Mesendoderm (in vitro differentiated cells): ENCODE data around the gene ABCC3.
"Not testable (repeated sequence)": the region's sequence is repeated elsewhere in the genome, so short reads cannot be mapped to it uniquely, and the experiment has no call there.

Experiments used
- DNase-seq: peaks from one replicate; pipeline ENCODE4 v3.0.0; 2013
- H2AK5ac ChIP-seq: 2 replicates; pipeline ENCODE4 v1.6.1; 2013; ENCODE audit warnings: low read length, inconsistent platforms
- H2BK120ac ChIP-seq: 2 replicates; pipeline ENCODE4 v1.6.1; 2013; ENCODE audit warnings: low read depth, mild to moderate bottlenecking, low read length, moderate library complexity, mixed read lengths
- H2BK15ac ChIP-seq: replicated peaks from 2 replicates; pipeline ENCODE4 v1.6.1; 2013; ENCODE audit warnings: low read depth, mild to moderate bottlenecking, moderate library complexity
- H2BK5ac ChIP-seq: 2 replicates; pipeline ENCODE4 v1.6.1; 2013; ENCODE audit warnings: low read length, inconsistent platforms
- H3K18ac ChIP-seq: 2 replicates; pipeline ENCODE4 v1.6.1; 2013; ENCODE audit warnings: mild to moderate bottlenecking, low read length, mixed read lengths
- H3K23ac ChIP-seq: one replicate; pipeline ENCODE4 v1.6.1; 2013; ENCODE audit warnings: low read length
- H3K27ac ChIP-seq: 2 replicates; pipeline ENCODE4 v1.5.1; 2013; ENCODE audit warnings: low read depth, mild to moderate bottlenecking, inconsistent platforms, low read length, moderate library complexity
- H3K27me3 ChIP-seq: 2 replicates; pipeline ENCODE4 v1.6.1; 2013; ENCODE audit warnings: low read length, control low read depth, mild to moderate bottlenecking, inconsistent platforms; ENCODE audit not compliant: insufficient read depth, poor library complexity
- H3K36me3 ChIP-seq: 2 replicates; pipeline ENCODE4 v1.6.1; 2013; ENCODE audit warnings: low read length, inconsistent platforms; ENCODE audit not compliant: control insufficient read depth, insufficient read depth
- H3K4ac ChIP-seq: one replicate; pipeline ENCODE4 v1.6.1; 2013; ENCODE audit warnings: low read depth, mild to moderate bottlenecking, low read length, moderate library complexity
- H3K4me1 ChIP-seq: 2 replicates; pipeline ENCODE4 v1.6.1; 2013; ENCODE audit warnings: low read depth, low read length, inconsistent platforms; ENCODE audit not compliant: control insufficient read depth
- H3K4me2 ChIP-seq: 2 replicates; pipeline ENCODE4 v1.6.1; 2013; ENCODE audit warnings: low read length
- H3K4me3 ChIP-seq: 2 replicates; pipeline ENCODE4 v1.5.1; 2013; ENCODE audit warnings: mild to moderate bottlenecking, low read length
- H3K56ac ChIP-seq: one replicate; pipeline ENCODE4 v1.6.1; 2013; ENCODE audit warnings: low read length
- H3K79me1 ChIP-seq: 2 replicates; pipeline ENCODE4 v1.6.1; 2013; ENCODE audit warnings: low read length, inconsistent platforms
- H3K79me2 ChIP-seq: 2 replicates; pipeline ENCODE4 v1.6.1; 2013; ENCODE audit warnings: mild to moderate bottlenecking, low read length; ENCODE audit not compliant: control insufficient read depth, insufficient read depth
- H3K9ac ChIP-seq: 2 replicates; pipeline ENCODE4 v1.6.1; 2013; ENCODE audit warnings: low read length, inconsistent platforms
- H4K5ac ChIP-seq: one replicate; pipeline ENCODE4 v1.6.1; 2013; ENCODE audit warnings: low read length
- H4K8ac ChIP-seq: one replicate; pipeline ENCODE4 v1.6.1; 2013; ENCODE audit warnings: low read depth, mild to moderate bottlenecking, control low read depth, low read length, moderate library complexity
- WGBS: extraction: QIAGEN DNeasy Blood & Tissue Kit; methylation state at CpG from one replicate; pipeline ENCODE4 v1.1.7; 2013; ENCODE audit warnings: low lambda C conversion rate, missing lambda C conversion rate; ENCODE audit not compliant: insufficient coverage; ENCODE audit errors: extremely low coverage; 5-methylcytosine and 5-hydroxymethylcytosine counted together

ABCC3 gene

DNA sequence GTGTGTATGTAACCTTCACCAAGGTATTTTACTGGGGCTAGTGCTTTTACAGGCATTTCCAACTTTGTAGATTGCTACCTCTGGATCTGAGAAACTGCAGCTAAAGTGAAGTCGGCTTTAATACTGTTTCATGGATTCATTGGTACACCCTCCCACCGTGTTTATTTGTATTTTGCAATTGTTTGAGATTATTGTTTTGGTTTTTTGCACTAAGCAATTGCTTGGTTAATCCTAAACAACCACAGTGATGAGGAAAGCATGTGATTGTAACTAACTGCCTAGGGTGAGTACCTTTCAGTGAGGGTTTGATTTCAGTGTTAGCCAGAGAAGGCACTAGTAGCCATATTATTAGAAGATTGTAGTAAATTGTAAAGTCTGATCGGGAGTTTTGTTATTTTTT is 88.1 kb downstream of the ABCC3 start:
- WGBS = 100% methylated on average over 1 of the region's 3 CpGs
- no peaks in the 10 kb centered on the region for H3K36me3 ChIP-seq
- H3K79me2 ChIP-seq = peaks cover 76% of the 10 kb centered on the region
- H3K56ac ChIP-seq = peak overlapping the region; percentile 47
- no peaks in the 10 kb centered on the region for H3K79me1 ChIP-seq
- H3K4me2 ChIP-seq = peak overlapping the region; percentile 26
- no peak for DNase-seq
- no peak overlapping the region for H3K27ac ChIP-seq
- no peak overlapping the region for H4K5ac ChIP-seq
- H2BK5ac ChIP-seq = no peak overlapping the region
- H3K23ac ChIP-seq = no peak overlapping the region
- no peak overlapping the region for H3K4me3 ChIP-seq
- H3K18ac ChIP-seq = no peak overlapping the region
- H4K8ac ChIP-seq = no peak overlapping the region
- H2AK5ac ChIP-seq = no peak overlapping the region
- no peak overlapping the region for H2BK15ac ChIP-seq
- peak overlapping the region; percentile 39 for H3K9ac ChIP-seq
- H3K4me1 ChIP-seq = peaks cover 6% of the 10 kb centered on the region
- H3K4ac ChIP-seq = no peak overlapping the region
- H2BK120ac ChIP-seq = no peak overlapping the region
- H3K27me3 ChIP-seq = no peaks in the 10 kb centered on the region

DNA sequence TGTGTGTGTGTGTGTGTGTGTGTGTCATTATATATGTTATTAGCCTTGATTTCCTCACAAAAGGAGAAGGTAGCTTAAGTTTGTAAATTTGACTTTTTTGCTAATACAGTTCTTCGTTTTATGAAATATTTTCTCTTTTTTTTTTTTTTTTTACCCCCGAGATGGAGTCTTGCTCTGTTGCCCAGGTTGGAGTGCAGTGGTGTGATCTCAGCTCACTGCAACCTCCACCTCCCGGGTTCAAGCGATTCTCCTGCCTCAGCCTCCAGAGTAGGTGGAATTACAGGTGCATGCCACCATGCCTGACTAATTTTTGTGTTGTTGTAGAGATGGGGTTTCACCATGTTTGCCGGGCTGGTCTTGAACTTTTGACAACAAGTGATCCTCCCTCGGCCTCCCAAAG is 89.9 kb downstream of the ABCC3 start:
- not testable (repeated sequence) for H4K8ac ChIP-seq, H3K36me3 ChIP-seq, H3K18ac ChIP-seq, H2AK5ac ChIP-seq, H3K23ac ChIP-seq, H3K4me2 ChIP-seq, H3K27ac ChIP-seq, H2BK120ac ChIP-seq, H3K4ac ChIP-seq, DNase-seq, H3K4me3 ChIP-seq, H3K9ac ChIP-seq, H3K27me3 ChIP-seq, H3K4me1 ChIP-seq, H2BK15ac ChIP-seq, H3K79me1 ChIP-seq, H2BK5ac ChIP-seq, H4K5ac ChIP-seq, H3K56ac ChIP-seq
- WGBS = no CpG with 5 or more reads among the region's 6 CpGs
- H3K79me2 ChIP-seq = peaks cover 91% of the 10 kb centered on the region

DNA sequence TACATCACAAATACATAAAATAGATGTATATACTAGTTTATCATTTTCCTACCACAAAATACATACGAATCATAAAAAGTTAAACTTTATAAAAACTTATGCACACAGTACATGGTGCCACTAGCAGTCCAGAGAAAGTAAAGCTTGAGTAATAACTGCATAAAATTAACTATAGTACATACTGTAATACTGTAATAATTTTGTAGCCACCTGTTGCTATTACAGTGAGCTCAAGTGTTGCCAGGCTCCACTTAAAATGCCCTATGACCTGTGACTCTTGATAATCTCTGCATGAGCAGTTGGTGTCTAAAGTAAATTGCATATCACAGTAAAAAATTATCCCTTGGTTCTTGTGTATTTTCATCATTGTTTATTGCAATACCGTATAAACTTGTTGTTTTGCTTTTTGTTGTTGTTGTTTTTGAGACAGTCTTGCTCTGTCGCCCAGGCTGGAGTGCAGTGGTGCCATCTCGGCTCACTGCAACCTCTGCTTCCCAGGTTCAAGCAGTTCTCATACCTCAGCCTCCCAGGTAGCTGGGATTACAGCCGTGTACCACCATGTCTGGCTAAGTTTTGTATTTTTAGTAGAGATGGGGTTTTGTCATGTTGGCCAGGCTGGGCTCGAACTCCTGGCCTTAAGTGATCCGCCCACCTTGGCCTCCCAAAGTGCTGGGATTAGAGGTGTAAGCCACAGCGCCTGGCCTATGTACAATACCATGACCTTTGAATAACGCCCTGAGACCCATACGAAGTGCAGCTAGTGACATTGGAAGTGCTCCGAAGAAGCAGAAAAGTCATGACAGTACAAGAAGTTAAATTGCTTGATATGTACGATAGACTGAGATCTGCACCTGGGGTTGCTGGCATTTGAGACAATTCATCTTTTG is 91.3 kb downstream of the ABCC3 start:
- H4K8ac ChIP-seq = no peak overlapping the region
- H4K5ac ChIP-seq = no peak overlapping the region
- H3K4me1 ChIP-seq = peaks cover 6% of the 10 kb centered on the region
- no peaks in the 10 kb centered on the region for H3K79me1 ChIP-seq
- H3K56ac ChIP-seq = no peak overlapping the region
- no peak overlapping the region for H2BK5ac ChIP-seq
- H3K27me3 ChIP-seq = no peaks in the 10 kb centered on the region
- H2BK120ac ChIP-seq = no peak overlapping the region
- WGBS = 100% methylated on average over 1 of the region's 12 CpGs
- H3K23ac ChIP-seq = no peak overlapping the region
- H2AK5ac ChIP-seq = no peak overlapping the region
- H3K18ac ChIP-seq = no peak overlapping the region
- H2BK15ac ChIP-seq = no peak overlapping the region
- H3K4me2 ChIP-seq = no peak overlapping the region
- no peak overlapping the region for H3K27ac ChIP-seq
- H3K79me2 ChIP-seq = peaks cover 89% of the 10 kb centered on the region
- no peak overlapping the region for H3K4ac ChIP-seq
- H3K36me3 ChIP-seq = no peaks in the 10 kb centered on the region
- no peak overlapping the region for H3K4me3 ChIP-seq
- H3K9ac ChIP-seq = no peak overlapping the region
- DNase-seq = no peak

DNA sequence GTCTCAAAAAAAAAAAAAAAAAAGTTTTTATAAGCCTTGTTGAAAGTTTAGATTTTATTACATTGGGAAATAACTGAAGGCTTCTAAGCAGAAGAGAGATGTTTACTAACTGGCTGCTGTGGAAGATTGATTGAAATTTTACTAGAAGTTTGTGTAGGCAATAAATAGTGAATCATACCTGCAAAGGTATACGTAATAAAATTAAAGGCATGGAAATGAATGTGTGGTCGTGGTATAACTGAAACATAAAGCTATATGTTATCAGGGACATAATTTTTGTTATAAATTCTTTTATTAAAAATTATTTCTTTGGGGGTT is 93.4 kb downstream of the ABCC3 start:
- Histone ChIP-seq H3K79me1 (no peaks in the 10 kb centered on the region), H4K8ac (no peak overlapping the region), H2BK15ac (no peak overlapping the region), H3K4me2 (no peak overlapping the region), H3K4me1 (no peaks in the 10 kb centered on the region), H4K5ac (no peak overlapping the region), H2BK120ac (no peak overlapping the region), H3K36me3 (no peaks in the 10 kb centered on the region), H3K9ac (no peak overlapping the region), H3K23ac (no peak overlapping the region), H3K4me3 (no peak overlapping the region), H3K56ac (no peak overlapping the region), H3K4ac (no peak overlapping the region), H3K27me3 (no peaks in the 10 kb centered on the region), H3K18ac (no peak overlapping the region), H3K27ac (no peak overlapping the region), H2BK5ac (no peak overlapping the region), H2AK5ac (no peak overlapping the region), H3K79me2 (peaks cover 88% of the 10 kb centered on the region)
- no peak for DNase-seq
- 96% methylated on average over 2 of the region's 2 CpGs for WGBS

DNA sequence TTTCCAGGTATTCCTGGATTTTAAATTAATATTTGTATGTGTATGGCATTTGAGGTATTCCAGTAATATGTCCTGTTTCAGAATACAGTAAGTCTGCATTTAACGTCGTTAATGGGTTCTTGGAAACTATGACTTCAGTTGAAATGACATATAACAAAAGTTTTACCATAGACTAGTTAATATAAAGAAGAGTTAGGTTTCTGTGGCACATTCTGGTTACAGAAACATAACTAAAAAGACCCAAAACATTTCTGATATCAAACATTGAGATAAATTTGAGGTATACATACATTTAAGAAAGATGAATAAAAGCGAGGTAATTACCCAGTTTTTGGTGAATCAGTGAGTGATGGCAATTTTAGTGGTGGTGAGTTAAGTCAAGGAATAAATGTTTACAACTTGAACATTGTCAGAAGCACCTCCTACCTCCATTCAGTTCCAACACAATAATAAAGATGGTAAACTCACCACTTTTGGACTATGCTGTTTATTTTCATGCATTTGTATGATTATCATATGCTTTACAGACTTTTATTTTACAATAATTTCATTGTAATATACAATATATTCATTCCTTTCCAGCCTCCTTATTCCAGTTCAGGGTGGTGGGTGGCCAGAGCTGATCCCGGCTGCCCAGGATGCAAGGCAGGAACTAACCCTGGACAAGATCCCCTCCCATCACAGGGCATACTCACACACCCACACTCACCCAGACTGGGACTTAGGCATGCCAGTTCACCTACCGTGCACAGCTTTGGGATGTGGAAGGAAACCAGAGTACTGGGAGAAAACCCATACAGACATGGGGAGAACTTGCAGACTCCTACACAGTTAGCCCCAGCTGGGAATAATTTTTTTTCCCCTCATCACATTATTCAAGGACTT is 94.4 kb downstream of the ABCC3 start:
- Histone ChIP-seq H3K4me1 (no peaks in the 10 kb centered on the region), H3K4me2 (no peak overlapping the region), H4K5ac (no peak overlapping the region), H3K18ac (no peak overlapping the region), H3K56ac (no peak overlapping the region), H3K27me3 (no peaks in the 10 kb centered on the region), H4K8ac (no peak overlapping the region), H2BK15ac (no peak overlapping the region), H3K79me2 (peaks cover 84% of the 10 kb centered on the region), H3K79me1 (no peaks in the 10 kb centered on the region), H3K36me3 (no peaks in the 10 kb centered on the region), H3K27ac (no peak overlapping the region), H2BK5ac (no peak overlapping the region), H2BK120ac (no peak overlapping the region), H3K4me3 (no peak overlapping the region), H3K4ac (no peak overlapping the region), H3K9ac (no peak overlapping the region), H3K23ac (no peak overlapping the region), H2AK5ac (no peak overlapping the region)
- no CpG with 5 or more reads among the region's 5 CpGs for WGBS
- DNase-seq = no peak
